Activated CD8-positive, alpha-beta T cell treated with anti-CD3 and anti-CD28 coated beads for 36 hours (primary cell): ENCODE results near the gene BCOR. TPM values are rescaled to one million over a fixed set of nuclear protein-coding genes. Genes with fewer than 3 reads are reported as not detected.

Experiments used
- ATAC-seq: fragments of 200-7000 bp; cut with Tn5 transposase; one replicate; pipeline ENCODE4 v1.10.0; 2021; ENCODE audit warnings: mild to moderate bottlenecking, moderate library complexity
- CTCF ChIA-PET: fragments of 350-600 bp; sonication (Branson Sonifier 250); formaldehyde crosslinking; loops from one replicate; lab custom pipeline; 2021; ENCODE audit warnings: antibody characterized with exemption; lab: Charles Lee
- POLR2A ChIA-PET: fragments of 350-600 bp; sonication (Branson Sonifier 250); formaldehyde crosslinking; loops from one replicate; lab custom pipeline; 2021; ENCODE audit warnings: antibody characterized with exemption; lab: Charles Lee
- DNase-seq: peaks from one replicate; pipeline ENCODE4 v3.0.0-alpha.2; 2020
- H3K27ac Mint-ChIP-seq: one replicate; pipeline ENCODE4 v1.8.0; 2021; ENCODE audit warnings: mild to moderate bottlenecking, mixed read lengths
- H3K27me3 Mint-ChIP-seq: one replicate; pipeline ENCODE4 v1.8.0; 2021; ENCODE audit warnings: mixed read lengths
- H3K36me3 Mint-ChIP-seq: one replicate; pipeline ENCODE4 v1.8.0; 2021; ENCODE audit warnings: low read depth, mixed read lengths
- H3K4me1 Mint-ChIP-seq: one replicate; pipeline ENCODE4 v1.8.0; 2021; ENCODE audit warnings: low read depth, mixed read lengths
- H3K4me3 Mint-ChIP-seq: one replicate; pipeline ENCODE4 v1.8.0; 2021; ENCODE audit warnings: mild to moderate bottlenecking, moderate library complexity, mixed read lengths
- H3K9me3 Mint-ChIP-seq: one replicate; pipeline ENCODE4 v1.8.0; 2021; ENCODE audit warnings: mixed read lengths
- CTCF ChIP-seq: fragments of 200-600 bp; IDR thresholded peaks from one replicate; pipeline ENCODE4 v1.8.0; 2022; ENCODE audit warnings: antibody characterized with exemption, mild to moderate bottlenecking
- intact Hi-C: fragments of 100-400 bp; cut with micrococcal nuclease; formaldehyde crosslinking; loops from one replicate; pipeline ENCODE4 v1.10.0; 2022
- total RNA-seq, 2 experiments: library from RNA; stranded (reverse); gene quantifications; one replicate each; pipeline ENCODE4 v1.2.3, GENCODE V29; 2021

BCOR gene
- total RNA-seq, 2 experiments from 2014 or later = 38.3 to 39.6 TPM

DNA sequence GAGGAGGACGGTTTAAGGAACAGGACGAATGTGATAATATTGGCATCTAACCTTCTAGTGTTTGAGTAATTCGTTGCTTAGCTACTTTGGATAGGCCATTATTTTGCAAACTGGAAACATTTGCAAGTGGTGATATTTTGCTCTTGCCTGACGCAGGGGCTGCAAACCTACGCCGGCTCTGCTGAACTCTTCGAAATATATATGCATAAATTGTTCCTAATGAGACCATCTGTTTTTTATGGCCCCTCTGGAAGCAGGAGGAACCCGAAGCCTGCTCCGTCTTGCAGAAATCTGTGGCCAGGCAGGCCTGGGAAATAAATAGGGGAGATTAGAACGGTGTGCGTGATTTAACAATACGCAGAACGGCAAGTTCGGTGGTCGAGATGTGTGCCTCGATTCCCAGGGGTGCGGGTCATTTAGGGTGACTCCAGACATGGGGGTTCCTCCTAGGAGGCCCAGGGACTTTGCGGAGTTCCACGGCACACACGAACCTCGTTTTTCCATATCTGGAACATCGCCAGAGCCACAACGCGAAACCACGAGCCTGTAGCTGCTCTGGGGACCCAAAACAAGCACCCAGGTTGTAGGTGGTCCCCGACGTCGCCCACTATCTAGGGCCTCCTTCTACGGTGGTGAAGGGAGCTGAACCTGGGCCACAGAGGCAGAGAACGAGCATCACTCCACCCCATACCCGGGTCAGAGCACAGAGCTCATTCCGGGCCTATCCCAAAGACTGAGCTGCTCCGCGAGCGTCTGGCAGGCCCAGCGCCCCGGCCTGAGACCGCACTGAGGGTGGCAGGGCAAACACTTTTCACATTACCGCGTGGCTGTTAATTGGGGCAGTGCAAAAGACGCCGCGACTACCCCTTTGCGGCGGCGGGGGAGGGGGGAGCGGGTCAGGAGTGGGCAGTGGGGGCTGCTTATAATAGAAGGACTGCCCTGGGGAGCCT lies 89.7 kb downstream of the BCOR start:
- POLR2A ChIA-PET = no interaction called here
- no peak for TF ChIP-seq CTCF
- Mint-ChIP-seq H3K27me3 (peaks cover 33% of the 10 kb centered on the region), H3K4me1 (peaks cover 33% of the 10 kb centered on the region), H3K4me3 (no peak overlapping the region), H3K27ac (no peak overlapping the region), H3K36me3 (no peaks in the 10 kb centered on the region), H3K9me3 (no peaks in the 10 kb centered on the region)
- CTCF ChIA-PET = no interaction called here
- intact Hi-C loops = no loop called here
- ATAC-seq (no peak), DNase-seq (no peak)

DNA sequence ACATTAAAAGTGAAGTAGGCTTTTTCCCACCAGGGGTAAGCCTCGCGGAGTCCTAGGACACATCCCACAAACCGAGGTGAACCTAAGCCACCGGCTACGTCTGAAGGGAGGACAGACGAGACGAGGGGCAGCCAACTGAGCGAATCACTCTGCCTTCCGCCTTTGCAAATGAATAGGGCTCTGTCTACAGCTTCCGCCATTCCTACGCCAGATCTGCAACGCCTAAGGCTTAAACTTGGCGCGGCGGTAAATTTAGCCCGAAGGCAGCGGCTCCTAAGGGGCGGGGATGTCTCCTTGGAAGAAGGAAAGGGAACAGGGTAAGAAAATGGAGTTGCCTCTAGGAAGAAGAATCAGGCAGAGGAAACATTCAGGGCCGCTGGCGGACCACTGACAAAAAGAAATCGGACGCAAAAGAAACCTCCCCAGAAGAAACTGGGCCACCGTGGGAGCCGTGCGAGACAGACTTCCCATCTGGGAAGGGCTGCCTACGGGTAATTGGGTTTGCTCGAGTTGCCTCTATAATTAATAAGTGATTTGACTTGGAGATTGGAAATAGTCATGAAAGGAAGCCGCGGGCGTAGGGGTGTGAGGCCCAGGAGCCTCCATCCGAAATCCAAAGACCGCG lies 90.5 kb downstream of the BCOR start:
- Mint-ChIP-seq H3K27me3 (peaks cover 33% of the 10 kb centered on the region), H3K4me1 (peaks cover 29% of the 10 kb centered on the region), H3K4me3 (no peak overlapping the region), H3K9me3 (no peaks in the 10 kb centered on the region), H3K36me3 (no peaks in the 10 kb centered on the region), H3K27ac (no peak overlapping the region)
- ChIA-PET POLR2A (no interaction called here), CTCF (interaction anchor here (1.5 kb wide), 1 partner anchor 194 kb away, joined by 5 read pairs; no protein-coding TSS in a partner anchor)
- intact Hi-C loops = no loop called here
- DNase-seq = no peak
- no peak for TF ChIP-seq CTCF
- ATAC-seq = no peak

- intact Hi-C loops = no loop called here
- H3K9me3 Mint-ChIP-seq = no peaks in the 10 kb centered on the region
- H3K4me1 Mint-ChIP-seq = peaks cover 24% of the 10 kb centered on the region
- peak; percentile 55 for ATAC-seq
- CTCF ChIA-PET = interaction anchor here (1.3 to 1.5 kb wide), 2 partner anchors 152 to 193 kb away, joined by 3 to 5 read pairs; no protein-coding TSS in a partner anchor
- peak; percentile 59 for DNase-seq
- H3K36me3 Mint-ChIP-seq = no peaks in the 10 kb centered on the region
- TF ChIP-seq CTCF = no peak
- peaks cover 31% of the 10 kb centered on the region for H3K27me3 Mint-ChIP-seq
- no peak overlapping the region for H3K27ac Mint-ChIP-seq
- peak overlapping the region; percentile 37 for H3K4me3 Mint-ChIP-seq
- POLR2A ChIA-PET = interaction anchor here (1.1 kb wide), 1 partner anchor 92 kb away, joined by 3 read pairs; no protein-coding TSS in a partner anchor
Observed at GRCh38 chrX:40006106-40007017, 91.4 kb downstream of the BCOR start.

DNA sequence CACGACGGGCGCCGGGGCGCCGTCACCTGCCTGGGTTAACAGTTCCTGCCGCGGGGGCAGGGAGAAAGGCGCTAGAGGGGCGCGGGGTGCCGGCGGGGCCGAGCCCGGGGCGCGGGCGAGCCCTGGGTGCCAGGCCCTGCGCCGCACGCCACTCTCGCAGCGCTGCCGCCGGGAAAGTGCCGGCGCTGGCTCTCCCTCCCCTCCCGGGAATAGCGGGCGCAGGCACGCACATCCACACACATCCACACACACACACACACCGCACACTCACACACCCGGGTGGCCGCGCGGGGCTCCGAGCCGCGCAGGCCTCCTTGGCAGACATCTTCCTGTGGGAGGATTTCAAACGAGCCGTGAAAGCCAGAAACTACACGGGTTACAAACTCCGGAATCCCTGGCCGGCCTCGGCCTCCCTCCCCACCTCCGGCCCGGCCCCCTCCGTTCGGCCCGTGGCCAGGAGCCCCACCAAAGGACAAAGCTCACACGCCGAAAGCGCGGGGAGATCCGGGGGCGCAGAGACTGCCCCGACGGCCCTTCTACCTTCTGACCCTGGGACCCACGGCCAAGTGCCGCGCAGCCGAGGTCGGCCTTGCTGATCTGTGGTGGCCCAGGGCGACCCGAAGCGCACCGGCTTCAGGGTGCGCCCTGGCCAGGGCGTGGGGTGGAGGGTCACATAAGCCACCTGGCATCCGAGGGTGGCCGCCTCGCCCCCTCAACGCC lies 92.3 kb downstream of the BCOR start:
- peaks cover 14% of the 10 kb centered on the region for H3K4me1 Mint-ChIP-seq
- CTCF ChIA-PET = interaction anchor here (1.3 to 1.5 kb wide), 2 partner anchors 151 to 192 kb away, joined by 3 to 5 read pairs; no protein-coding TSS in a partner anchor
- peak overlapping the region; percentile 68 for H3K27ac Mint-ChIP-seq
- H3K27me3 Mint-ChIP-seq = peaks cover 24% of the 10 kb centered on the region
- no peaks in the 10 kb centered on the region for H3K9me3 Mint-ChIP-seq
- DNase-seq (no peak), ATAC-seq (peak; percentile 26)
- no peak for TF ChIP-seq CTCF
- intact Hi-C loops = no loop called here
- peak overlapping the region; percentile 66 for H3K4me3 Mint-ChIP-seq
- POLR2A ChIA-PET = interaction anchor here (0.6 to 1.1 kb wide), 2 partner anchors 93 to 189 kb away, joined by 3 read pairs; no protein-coding TSS in a partner anchor
- H3K36me3 Mint-ChIP-seq = no peaks in the 10 kb centered on the region
